GM12892 (cell line): ENCODE measurements around the gene TXNDC15.

Experiments
- POLR2AphosphoS5 ChIP-seq: IDR thresholded peaks from 2 replicates; pipeline ENCODE4 v1.6.1; 2011; ENCODE audit warnings: low read depth, low read length, control low read depth
- TAF1 ChIP-seq: IDR thresholded peaks from 2 replicates; pipeline ENCODE4 v1.6.1; 2011; ENCODE audit warnings: low read depth, mild to moderate bottlenecking, control low read depth, low read length, borderline replicate concordance

GRCh38 chr5:134902071-134902801, 28.1 kb downstream of the TXNDC15 start:
- peak; percentile 62; the same call in 1 of the 2 replicates for TF ChIP-seq POLR2AphosphoS5
- TF ChIP-seq TAF1 = no peak
